ENCODE data around the gene ERCC5.

Gene ERCC5

DNA sequence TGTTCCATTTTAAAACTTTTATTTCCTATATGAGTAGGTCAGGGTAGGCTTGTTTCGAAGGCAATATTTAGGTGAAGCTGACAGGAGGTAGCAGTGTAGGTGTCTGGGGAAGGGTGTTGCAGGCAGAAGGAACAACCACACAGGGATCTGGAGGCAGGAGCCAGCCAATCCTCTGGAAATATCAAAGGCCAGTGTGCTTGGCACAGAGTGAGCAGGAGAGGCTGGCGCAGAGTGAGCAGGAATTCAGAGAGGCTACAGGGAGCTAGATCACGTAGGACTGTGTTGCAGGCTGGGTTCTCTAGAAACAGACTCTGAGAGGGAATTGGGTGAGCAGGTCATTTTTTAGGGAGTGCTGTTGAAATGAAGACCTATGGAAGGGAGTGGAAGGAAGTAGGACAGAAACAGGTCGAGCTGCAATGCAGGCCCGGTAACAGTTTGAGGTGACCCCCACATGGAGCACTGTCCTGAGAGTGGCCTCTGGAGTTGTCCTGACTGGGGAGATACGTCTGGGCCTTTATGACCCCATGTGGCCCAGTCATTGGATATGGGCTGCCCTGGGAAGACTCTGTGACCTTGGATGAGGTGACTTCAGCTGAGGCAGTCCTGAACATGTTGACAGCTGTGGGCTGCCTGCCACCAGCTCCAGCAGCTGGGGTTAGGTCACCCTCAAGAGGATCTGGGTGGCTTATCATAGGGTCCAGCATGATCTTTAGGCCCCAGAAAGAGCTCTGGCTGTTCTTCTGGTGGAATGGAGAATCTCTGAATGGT, 51.7 kb downstream of the ERCC5 start:
- Histone ChIP-seq H3K36me3 (ENCODE audit: control insufficient read depth, insufficient read depth, low read length) (no peaks in the 10 kb centered on the region), H3K4me3 (replicated peaks; ENCODE audit: low read depth, low read length) (no peak overlapping the region), H3K27me3 (replicated peaks; ENCODE audit: control insufficient read depth, insufficient read depth, low read length) (no peaks in the 10 kb centered on the region)
- TF ChIP-seq, protein P1, sequence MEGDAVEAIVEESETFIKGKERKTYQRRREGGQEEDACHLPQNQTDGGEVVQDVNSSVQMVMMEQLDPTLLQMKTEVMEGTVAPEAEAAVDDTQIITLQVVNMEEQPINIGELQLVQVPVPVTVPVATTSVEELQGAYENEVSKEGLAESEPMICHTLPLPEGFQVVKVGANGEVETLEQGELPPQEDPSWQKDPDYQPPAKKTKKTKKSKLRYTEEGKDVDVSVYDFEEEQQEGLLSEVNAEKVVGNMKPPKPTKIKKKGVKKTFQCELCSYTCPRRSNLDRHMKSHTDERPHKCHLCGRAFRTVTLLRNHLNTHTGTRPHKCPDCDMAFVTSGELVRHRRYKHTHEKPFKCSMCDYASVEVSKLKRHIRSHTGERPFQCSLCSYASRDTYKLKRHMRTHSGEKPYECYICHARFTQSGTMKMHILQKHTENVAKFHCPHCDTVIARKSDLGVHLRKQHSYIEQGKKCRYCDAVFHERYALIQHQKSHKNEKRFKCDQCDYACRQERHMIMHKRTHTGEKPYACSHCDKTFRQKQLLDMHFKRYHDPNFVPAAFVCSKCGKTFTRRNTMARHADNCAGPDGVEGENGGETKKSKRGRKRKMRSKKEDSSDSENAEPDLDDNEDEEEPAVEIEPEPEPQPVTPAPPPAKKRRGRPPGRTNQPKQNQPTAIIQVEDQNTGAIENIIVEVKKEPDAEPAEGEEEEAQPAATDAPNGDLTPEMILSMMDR (IDR thresholded peaks at IDR 0.05; ENCODE audit: insufficient read depth, low read length, poor library complexity, severe bottlenecking) = no peak
- DNase-seq (ENCODE audit: extremely low read depth, insufficient read length) = no peak

DNA sequence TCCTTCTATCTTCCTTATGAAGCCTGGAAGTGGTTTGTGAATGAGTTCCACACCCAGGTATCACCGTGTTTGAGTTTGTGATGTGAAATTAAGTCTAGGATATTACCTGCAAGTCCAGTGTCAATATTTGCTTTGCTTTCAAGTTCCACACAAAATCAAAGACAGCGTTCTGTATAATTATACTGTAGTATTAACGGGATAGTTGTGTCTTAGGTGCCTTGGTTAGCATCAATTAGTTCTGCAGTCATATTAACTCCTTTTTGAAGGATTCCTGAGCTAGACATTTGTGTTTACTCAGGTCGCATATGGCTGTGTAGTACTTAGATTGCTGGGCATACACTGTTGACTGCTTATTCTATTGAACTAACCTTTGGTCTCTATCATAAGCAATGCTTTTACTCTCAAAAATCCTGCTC, 54.4 kb downstream of the ERCC5 start:
- TF ChIP-seq, protein P1 (IDR thresholded peaks at IDR 0.05; ENCODE audit: insufficient read depth, low read length, poor library complexity, severe bottlenecking) = no peak
- Histone ChIP-seq H3K4me3 (replicated peaks; ENCODE audit: low read depth, low read length) (no peak overlapping the region), H3K27me3 (replicated peaks; ENCODE audit: control insufficient read depth, insufficient read depth, low read length) (no peaks in the 10 kb centered on the region), H3K36me3 (ENCODE audit: control insufficient read depth, insufficient read depth, low read length) (no peaks in the 10 kb centered on the region)
- DNase-seq (ENCODE audit: extremely low read depth, insufficient read length) = no peak

DNA sequence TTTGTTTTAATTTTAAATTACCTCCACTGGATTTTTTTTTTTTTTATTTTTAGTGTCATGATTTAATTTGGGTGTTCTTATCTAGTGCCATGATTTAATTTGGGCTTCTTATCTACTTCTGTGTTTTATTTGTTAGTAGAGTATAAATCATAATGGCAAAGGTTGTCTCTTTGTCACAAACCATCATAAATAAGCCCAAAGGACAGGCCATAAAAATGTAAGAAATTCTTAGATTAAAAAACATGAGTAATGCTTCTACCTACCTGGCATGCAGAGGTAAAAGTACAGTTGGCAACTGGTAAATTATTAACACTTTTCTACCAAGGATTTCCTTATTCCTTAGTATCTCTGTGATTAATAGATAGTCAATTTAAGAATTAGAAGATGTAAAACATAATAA, 55.2 kb downstream of the ERCC5 start:
- Histone ChIP-seq H3K36me3 (ENCODE audit: control insufficient read depth, insufficient read depth, low read length) (no peaks in the 10 kb centered on the region), H3K4me3 (replicated peaks; ENCODE audit: low read depth, low read length) (no peak overlapping the region), H3K27me3 (replicated peaks; ENCODE audit: control insufficient read depth, insufficient read depth, low read length) (no peaks in the 10 kb centered on the region)
- TF ChIP-seq, protein P1 (IDR thresholded peaks at IDR 0.05; ENCODE audit: insufficient read depth, low read length, poor library complexity, severe bottlenecking) = no peak
- no peak for DNase-seq (ENCODE audit: extremely low read depth, insufficient read length)

DNA sequence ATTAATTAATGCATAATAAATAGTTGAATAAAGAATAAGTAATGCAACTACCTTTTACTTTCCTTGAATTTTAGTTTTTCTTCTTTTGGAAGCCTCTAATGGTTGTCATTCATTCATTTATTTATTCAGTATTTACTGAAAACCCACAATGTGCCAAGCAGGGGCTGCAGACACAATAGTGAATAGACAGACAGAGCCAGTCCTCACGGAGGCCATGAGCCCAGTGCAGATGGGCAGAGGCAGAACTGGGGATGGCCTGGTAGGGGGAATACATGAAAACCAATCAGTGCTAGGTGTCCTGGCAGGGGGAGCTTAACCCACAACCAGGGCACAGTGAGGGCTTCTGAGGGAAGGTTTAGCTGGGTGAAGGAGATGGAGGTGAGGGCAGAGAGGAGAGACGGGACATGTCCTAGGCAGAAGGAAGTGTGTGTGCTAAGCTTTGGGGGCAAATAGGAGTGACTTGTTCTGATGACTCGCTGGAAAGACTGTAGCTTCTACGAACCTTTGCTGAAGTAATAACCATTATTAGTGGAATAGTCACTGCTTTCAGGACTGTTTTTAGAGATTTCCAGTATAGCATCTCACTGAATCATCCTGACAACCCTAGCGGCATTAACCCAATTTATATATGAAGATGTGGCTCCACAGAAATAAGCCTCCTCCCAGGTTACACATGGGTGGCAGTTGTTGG, 55.9 kb downstream of the ERCC5 start:
- TF ChIP-seq, protein P1 (IDR thresholded peaks at IDR 0.05; ENCODE audit: insufficient read depth, low read length, poor library complexity, severe bottlenecking) = no peak
- H3K36me3 ChIP-seq (ENCODE audit: control insufficient read depth, insufficient read depth, low read length) = no peaks in the 10 kb centered on the region
- H3K27me3 ChIP-seq (replicated peaks; ENCODE audit: control insufficient read depth, insufficient read depth, low read length) = no peaks in the 10 kb centered on the region
- H3K4me3 ChIP-seq (replicated peaks; ENCODE audit: low read depth, low read length) = no peak overlapping the region
- no peak for DNase-seq (ENCODE audit: extremely low read depth, insufficient read length)

DNA sequence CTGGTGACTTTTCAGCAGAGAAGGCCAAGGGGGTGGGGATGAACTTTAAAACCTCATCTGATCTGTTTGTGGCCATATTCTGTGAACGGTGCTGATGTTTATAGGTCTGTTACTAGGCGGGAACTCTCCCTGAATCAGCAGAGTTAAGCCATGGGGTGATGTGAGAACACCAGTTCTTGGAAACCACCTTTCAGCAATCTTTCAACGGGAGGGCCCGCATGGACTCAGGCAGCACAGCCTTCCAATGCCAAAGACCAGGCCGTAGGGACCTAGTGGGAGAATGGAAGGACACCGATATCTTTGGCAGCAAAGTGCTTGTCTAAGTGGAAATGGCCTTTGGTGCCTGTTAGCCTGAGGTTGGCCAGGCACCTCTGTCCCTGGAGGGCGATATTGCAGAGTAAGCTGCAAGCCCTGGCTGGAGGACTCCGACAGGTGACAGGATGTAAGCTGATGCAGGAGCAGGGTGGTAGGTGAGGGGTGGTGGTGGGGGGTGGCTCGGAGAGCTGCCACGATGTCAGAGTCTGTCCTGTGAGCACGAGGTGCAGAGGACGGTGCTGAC, 57.0 kb downstream of the ERCC5 start:
- DNase-seq (ENCODE audit: extremely low read depth, insufficient read length) = no peak
- no peaks in the 10 kb centered on the region for H3K36me3 ChIP-seq (ENCODE audit: control insufficient read depth, insufficient read depth, low read length)
- H3K27me3 ChIP-seq (replicated peaks; ENCODE audit: control insufficient read depth, insufficient read depth, low read length) = no peaks in the 10 kb centered on the region
- TF ChIP-seq, protein P1 (IDR thresholded peaks at IDR 0.05; ENCODE audit: insufficient read depth, low read length, poor library complexity, severe bottlenecking) = no peak
- H3K4me3 ChIP-seq (replicated peaks; ENCODE audit: low read depth, low read length) = no peak overlapping the region

Measured in GM06990 (cell line).